B cell (primary cell): Measurements from ENCODE around the gene ASH1L. TPM values are rescaled to one million over a fixed set of nuclear protein-coding genes. Genes with fewer than 3 reads are reported as not detected.

Experiments
- ATAC-seq: fragments of 200-7000 bp; cut with Tn5 transposase; one replicate; pipeline ENCODE4 v1.10.0; 2021; ENCODE audit warnings: low read depth, mild to moderate bottlenecking, moderate number of reproducible peaks, moderate library complexity
- CTCF ChIA-PET: fragments of 350-600 bp; sonication (Branson Sonifier 250); formaldehyde crosslinking; loops from one replicate; lab custom pipeline; 2021; ENCODE audit warnings: antibody characterized with exemption, inconsistent platforms; lab: Charles Lee
- POLR2A ChIA-PET: fragments of 350-600 bp; sonication (Branson Sonifier 250); formaldehyde crosslinking; loops from one replicate; lab custom pipeline; 2021; ENCODE audit warnings: antibody characterized with exemption; lab: Charles Lee
- DNase-seq: peaks from one replicate; pipeline ENCODE4 v3.0.0; 2013
- H2AFZ ChIP-seq: 2 replicates; pipeline ENCODE4 v1.6.1; 2012; ENCODE audit warnings: mild to moderate bottlenecking, low read depth, low read length; ENCODE audit not compliant: insufficient read depth, poor library complexity, severe bottlenecking
- H3K27ac ChIP-seq, 2 donors: 1 replicate in 1 of 2; 2 replicates in 1 of 2; pipeline ENCODE4 v1.5.1; 2012 to 2013; ENCODE audit warnings: low read length in 2 of 2, mild to moderate bottlenecking in 2 of 2, moderate library complexity in 1 of 2
- H3K27me3 ChIP-seq, 4 experiments: fragments of 200-600 bp in 1 of 4; sonication (generic) in 1 of 4; replicated peaks in 1 of 4; 1 replicate in 2 of 4; 2 replicates in 2 of 4; pipeline versions ENCODE4 v1.6.1 to v1.7.0; 2013 to 2016; ENCODE audit warnings: low read length in 3 of 4, mild to moderate bottlenecking in 2 of 4, mixed read lengths in 1 of 4, moderate library complexity in 1 of 4; ENCODE audit not compliant: insufficient read depth in 4 of 4, control insufficient read depth in 3 of 4; ENCODE audit errors: control extremely low read depth in 1 of 4
- H3K36me3 ChIP-seq, 2 experiments: replicated peaks in 1 of 2; 1 replicate in 1 of 2; 2 replicates in 1 of 2; pipeline versions ENCODE4 v1.6.1 to v1.7.1; 2013; ENCODE audit warnings: low read length in 1 of 2; ENCODE audit not compliant: insufficient read depth in 2 of 2, control insufficient read depth in 1 of 2; ENCODE audit errors: control extremely low read depth in 1 of 2, extremely low read depth in 1 of 2
- H3K4me1 ChIP-seq, 2 donors: fragments of 200-600 bp in 1 of 2; sonication (generic) in 1 of 2; 1 replicate in 1 of 2; 2 replicates in 1 of 2; pipeline versions ENCODE4 v1.5.1 to v1.6.1; 2013 to 2017; ENCODE audit warnings: low read length in 2 of 2; ENCODE audit not compliant: control insufficient read depth in 2 of 2, insufficient read depth in 2 of 2
- H3K4me2 ChIP-seq: replicated peaks from 2 replicates; pipeline ENCODE3; 2012; ENCODE audit warnings: mild to moderate bottlenecking, low read depth, low read length; ENCODE audit not compliant: poor library complexity, severe bottlenecking
- H3K4me3 ChIP-seq, 5 experiments: fragments of 200-600 bp in 1 of 5; sonication (generic) in 1 of 5; 1 replicate in 3 of 5; 2 replicates in 2 of 5; pipeline versions ENCODE4 v1.5.1 to v1.7.0; 2011 to 2016; ENCODE audit warnings: low read length in 4 of 5, mild to moderate bottlenecking in 4 of 5, low read depth in 2 of 5, control low read depth in 1 of 5, moderate library complexity in 1 of 5; ENCODE audit not compliant: insufficient read depth in 1 of 5; ENCODE audit errors: control extremely low read depth in 1 of 5, extremely low read depth in 1 of 5
- H3K79me2 ChIP-seq: fragments of 200-600 bp; sonication (generic); one replicate; pipeline ENCODE4 v1.6.0; 2016; ENCODE audit warnings: low read length; ENCODE audit not compliant: control insufficient read depth, insufficient read depth
- H3K9ac ChIP-seq: fragments of 200-600 bp; sonication (generic); 2 replicates; pipeline ENCODE4 v1.6.1; 2017; ENCODE audit warnings: mild to moderate bottlenecking, low read length, moderate library complexity
- H3K9me3 ChIP-seq, 3 donors: one replicate each; pipeline versions ENCODE4 v1.6.1 to v1.7.1; 2013; ENCODE audit warnings: low read length in 2 of 3; ENCODE audit not compliant: control insufficient read depth in 2 of 3, insufficient read depth in 1 of 3; ENCODE audit errors: control extremely low read depth in 1 of 3
- H4K20me1 ChIP-seq: 2 replicates; pipeline ENCODE4 v1.6.0; 2012; ENCODE audit warnings: mild to moderate bottlenecking, low read length; ENCODE audit not compliant: insufficient read depth, control insufficient read depth, poor library complexity, severe bottlenecking
- H3K27ac Mint-ChIP-seq: one replicate; pipeline ENCODE4 v1.8.0; 2021; ENCODE audit warnings: mixed read lengths
- H3K27me3 Mint-ChIP-seq: one replicate; pipeline ENCODE4 v1.8.0; 2021; ENCODE audit warnings: mixed read lengths
- H3K4me1 Mint-ChIP-seq: one replicate; pipeline ENCODE4 v1.8.0; 2021; ENCODE audit warnings: mixed read lengths
- H3K4me3 Mint-ChIP-seq: one replicate; pipeline ENCODE4 v1.8.0; 2021; ENCODE audit warnings: mixed read lengths
- H3K9me3 Mint-ChIP-seq: one replicate; pipeline ENCODE4 v1.8.0; 2022; ENCODE audit warnings: mixed read lengths; ENCODE audit not compliant: insufficient read depth
- CTCF ChIP-seq: fragments of 200-600 bp; IDR thresholded peaks from one replicate; pipeline ENCODE4 v1.8.0; 2022; ENCODE audit warnings: antibody characterized with exemption, mild to moderate bottlenecking
- EZH2 ChIP-seq: IDR thresholded peaks from 2 replicates; pipeline ENCODE4 v1.6.1; 2012; ENCODE audit warnings: borderline replicate concordance, low read depth, mild to moderate bottlenecking, moderate library complexity, low read length; ENCODE audit not compliant: insufficient read depth, poor library complexity, severe bottlenecking
- WGBS: methylation state at CpG from one replicate; pipeline ENCODE4 v1.1.5; 2013; ENCODE audit warnings: missing lambda C conversion rate; ENCODE audit not compliant: insufficient coverage; 5-methylcytosine and 5-hydroxymethylcytosine counted together
- intact Hi-C: fragments of 100-400 bp; cut with micrococcal nuclease; formaldehyde crosslinking; loops from one replicate; pipeline ENCODE4 v1.10.0; 2022
- polyA plus RNA-seq: library from polyadenylated mRNA; depleted of rRNA; stranded (reverse); fragments of >200 nt; gene quantifications from 2 replicates; pipeline ENCODE4 v1.2.3, GENCODE V29; 2012
- total RNA-seq, 2 donors: library from RNA; stranded (reverse); fragments of 120-200 nt in 1 of 2; gene quantifications; 1 replicate in 1 of 2; 2 replicates in 1 of 2; pipeline versions ENCODE4 v1.2.3 to v1.2.4, GENCODE V29; 2013 to 2022

The ASH1L gene
- total and polyA plus RNA-seq, 2 donors (not counting 1 experiment from before 2014, with no cell fraction given): 17.7 to 124 TPM

GRCh38 chr1:155308493-155309422 lies 253.8 kb downstream of the ASH1L start, which contains the start of gene FDPS:
Gene FDPS, plus strand, starts transcription at chr1:155308866. Its CDS starts 924 bp downstream, at chr1:155309790.
- Histone ChIP-seq H3K9ac (peak within 1 kb of the TSS; percentile 95), H3K27me3 (no peaks in the 10 kb centered on the region), H3K9me3 (peaks cover 0 to 2% (median 0%) of the 10 kb centered on the region in 3 donors), H2AFZ (peak within 1 kb of the TSS; percentile 91), H3K36me3 (no peaks in the 10 kb centered on the region), H3K79me2 (peaks cover 37% of the 10 kb centered on the region), H3K27ac (peak within 1 kb of the TSS; percentile 91 to 94), H4K20me1 (no peaks in the 10 kb centered on the region), H3K4me2 (peak within 1 kb of the TSS; percentile 95), H3K4me1 (peaks cover 10 to 23% of the 10 kb centered on the region in 2 donors), H3K4me3 (peak within 1 kb of the TSS; percentile 62 to 100 (median 88))
- Mint-ChIP-seq H3K9me3 (no peaks in the 10 kb centered on the region), H3K4me1 (peaks cover 27% of the 10 kb centered on the region), H3K27me3 (no peaks in the 10 kb centered on the region), H3K27ac (peak within 1 kb of the TSS; percentile 93), H3K4me3 (peak within 1 kb of the TSS; percentile 93)
- intact Hi-C loops: loop anchor here (1.0 to 5.0 kb wide), 6 partner anchors 15 to 549 kb away; partner anchors contain the start of genes CLK2, DAP3, GON4L and HCN3
- CTCF ChIA-PET: interaction anchor here (0.7 to 5.0 kb wide), 7 partner anchors 12 to 610 kb away, joined by 3 to 46 read pairs (median 6); partner anchors contain the start of genes CLK2, RUSC1 and SCAMP3
- POLR2A ChIA-PET: interaction anchor here (0.7 to 1.4 kb wide), 5 partner anchors 15 to 674 kb away, joined by 3 to 4 read pairs (median 3); partner anchors contain the start of genes CLK2 and SCAMP3
- no peak for TF ChIP-seq EZH2
- no peak for TF ChIP-seq CTCF
- DNase-seq (peak; percentile 99), ATAC-seq (peak; percentile 99)
- WGBS: 0% methylated on average over 51 of the region's 51 CpGs
